CD4-positive, alpha-beta T cell treated with Interferon alpha-2 for 1 hour (primary cell): ENCODE results near the gene MT1A.
"Not testable (repeated sequence)": the region's sequence is repeated elsewhere in the genome, so short reads cannot be mapped to it uniquely, and the experiment has no call there.

ENCODE experiments used
- DNase-seq, 2 donors: peaks; one replicate each; pipeline ENCODE4 v3.0.0-alpha.2; 2020 to 2022

Gene MT1A

DNA sequence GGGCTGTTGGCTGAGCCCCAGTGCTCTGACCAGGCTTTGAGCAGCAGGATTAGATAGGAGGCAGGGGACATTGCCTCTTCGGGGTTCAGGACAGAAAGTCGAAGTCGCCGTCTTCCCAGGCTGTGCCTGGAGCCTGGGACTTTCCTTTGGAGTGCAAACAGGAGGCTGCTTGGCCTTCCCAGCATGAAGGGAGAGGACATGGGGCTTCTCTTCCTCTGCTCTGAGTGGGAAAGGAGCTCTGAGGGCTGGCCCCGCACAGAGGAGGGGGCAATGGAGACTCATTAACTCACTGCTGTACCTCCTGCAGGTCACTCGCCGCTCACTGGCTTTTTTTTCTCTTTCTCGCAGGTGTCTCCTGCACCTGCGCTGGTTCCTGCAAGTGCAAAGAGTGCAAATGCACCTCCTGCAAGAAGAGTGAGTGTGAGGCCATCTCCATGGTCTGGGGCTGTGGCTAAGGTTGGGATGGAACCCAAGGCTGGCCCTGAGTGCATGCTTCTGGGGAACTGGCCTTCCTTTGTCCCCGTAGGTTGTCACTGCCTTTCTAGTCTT, 19.9 kb downstream of the MT1A start:
- no peak for DNase-seq

DNA sequence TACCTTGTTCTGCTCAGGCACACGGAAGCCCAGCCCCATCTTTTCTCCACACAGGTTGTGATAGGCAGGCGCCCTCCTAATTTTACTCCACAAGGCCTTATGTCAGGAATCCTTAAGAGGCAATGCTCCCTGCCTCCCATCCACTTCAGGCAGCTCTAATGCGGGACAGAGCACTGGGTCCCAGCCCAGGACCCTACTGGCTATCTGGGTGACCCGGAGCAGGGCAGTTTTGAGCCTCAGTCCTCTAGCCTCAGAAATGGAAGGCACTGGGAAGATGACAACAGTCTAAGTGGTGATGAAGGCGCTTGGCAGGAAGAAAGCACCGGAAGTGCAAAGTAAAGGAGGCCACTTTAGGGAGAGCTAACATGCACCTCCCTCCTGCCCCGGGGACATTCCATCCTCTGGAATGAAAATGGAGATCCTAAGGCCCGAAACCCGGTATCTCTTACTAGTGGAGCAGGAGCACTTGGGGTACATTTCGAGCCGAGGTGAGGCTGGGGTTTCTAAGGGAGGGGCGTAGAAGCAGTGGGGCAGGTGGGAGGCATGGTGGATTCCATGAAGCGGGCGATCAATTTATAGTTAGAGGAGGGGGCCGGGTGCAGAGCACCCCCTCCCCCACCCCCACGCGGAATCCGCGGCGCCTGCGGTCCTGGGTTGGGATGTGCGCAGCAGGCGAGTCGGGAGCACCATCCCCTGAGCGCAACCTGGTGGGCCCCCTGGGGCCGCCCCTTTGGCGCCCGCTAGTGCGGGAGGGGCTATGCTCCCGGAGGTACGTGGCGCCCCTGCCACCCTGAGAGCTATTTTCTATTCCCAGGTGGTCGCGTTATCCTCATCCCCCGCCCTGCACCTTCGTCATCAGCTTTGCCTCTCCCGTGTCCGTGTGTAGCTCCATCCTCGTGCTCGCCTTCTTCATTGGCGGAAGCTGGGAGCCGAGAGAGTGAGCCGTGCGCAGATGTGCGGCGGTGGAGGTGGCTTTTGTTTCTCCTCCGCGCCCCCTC, 24.2 kb downstream of the MT1A start:
- peak in 1 of 2 donors; percentile 29 for DNase-seq

GRCh38 chr16:56664506-56664905, 26.0 kb downstream of the MT1A start:
- no peak for DNase-seq

DNA sequence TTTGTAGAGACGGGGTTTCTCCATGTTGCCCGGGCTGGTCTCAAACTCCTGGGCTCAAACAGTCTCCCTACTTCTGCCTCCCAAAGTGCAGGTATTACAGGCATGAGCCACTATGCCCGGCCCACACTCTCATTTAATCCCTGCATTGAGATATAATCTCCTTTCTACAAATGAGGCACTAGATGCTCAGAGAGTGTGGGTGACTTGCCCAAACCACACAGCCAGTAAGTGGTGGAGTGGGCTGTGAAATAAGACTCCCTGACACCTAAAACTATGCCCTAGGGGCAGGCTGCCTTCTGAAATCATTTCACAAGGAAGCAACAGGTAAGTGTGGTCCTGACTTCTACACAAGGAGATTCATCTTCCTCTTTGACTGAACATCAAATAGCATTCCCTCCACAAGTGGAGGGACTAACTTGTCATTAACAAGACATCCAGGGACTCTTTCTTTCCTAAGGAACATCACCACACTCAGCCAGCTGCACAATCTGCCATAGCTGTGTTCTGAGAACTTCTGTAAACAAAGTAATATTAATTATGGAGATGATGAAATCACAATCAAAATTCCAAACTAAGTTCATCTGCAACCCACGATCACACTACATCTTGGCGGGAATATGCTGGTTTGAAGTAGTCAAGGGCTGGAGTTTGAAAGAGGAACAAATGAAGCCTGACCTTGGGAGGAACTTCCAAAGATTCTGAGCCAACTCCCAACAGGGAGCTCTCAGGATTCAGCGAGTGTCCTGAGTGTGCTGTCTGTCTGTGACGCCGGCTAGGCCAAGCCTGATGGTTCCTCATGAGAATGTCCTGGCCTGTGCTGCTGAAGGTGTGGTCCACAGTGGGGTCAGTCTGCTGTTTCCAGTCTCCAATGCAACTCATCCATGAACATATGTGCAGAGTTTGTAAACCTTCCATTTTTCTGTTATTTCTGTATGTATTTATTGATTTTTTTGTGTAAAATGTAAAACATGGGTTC, 27.1 kb downstream of the MT1A start:
- DNase-seq = not testable (repeated sequence)

GRCh38 chr16:56667581-56668571, 29.4 kb downstream of the MT1A start, which contains the start of gene MT1G:
Gene MT1G (minus strand): TSS chr16:56668065. CDS start chr16:56667993, 72 bp downstream.
- peak in 1 of 2 donors; percentile 17 for DNase-seq

- no peak for DNase-seq
Observed at GRCh38 chr16:56669005-56669839, 30.8 kb downstream of the MT1A start, which contains the start of gene MT1H. Gene MT1H (plus strand): TSS chr16:56669814. CDS start chr16:56669885, 71 bp downstream.

- no peak for DNase-seq
Observed at GRCh38 chr16:56669840-56670619, 31.6 kb downstream of the MT1A start.

- no peak for DNase-seq
Observed at GRCh38 chr16:56670620-56670934, 32.1 kb downstream of the MT1A start.

GRCh38 chr16:56671691-56672090, 33.2 kb downstream of the MT1A start:
- not testable (repeated sequence) for DNase-seq

DNA sequence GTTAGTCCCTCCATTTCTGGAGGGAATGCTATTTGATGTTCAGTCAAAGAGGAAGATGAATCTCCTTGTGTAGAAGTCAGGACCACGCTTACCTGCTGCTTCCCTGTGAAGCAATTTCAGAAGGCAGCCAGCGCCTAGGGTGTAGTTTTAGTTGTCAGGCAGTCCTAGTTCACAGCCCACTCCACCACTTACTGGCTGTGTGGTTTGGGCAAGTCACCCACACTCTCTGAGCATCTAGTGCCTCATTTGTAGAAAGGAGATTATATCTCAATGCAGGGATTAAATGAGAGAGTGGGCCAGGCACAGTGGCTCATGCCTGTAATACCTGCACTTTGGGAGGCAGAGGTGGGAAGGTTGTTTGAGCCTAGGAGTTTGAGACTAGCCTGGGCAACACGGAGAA, 33.7 kb downstream of the MT1A start:
- not testable (repeated sequence) for DNase-seq

- no peak for DNase-seq
Observed at GRCh38 chr16:56672761-56673536, 34.5 kb downstream of the MT1A start.

DNA sequence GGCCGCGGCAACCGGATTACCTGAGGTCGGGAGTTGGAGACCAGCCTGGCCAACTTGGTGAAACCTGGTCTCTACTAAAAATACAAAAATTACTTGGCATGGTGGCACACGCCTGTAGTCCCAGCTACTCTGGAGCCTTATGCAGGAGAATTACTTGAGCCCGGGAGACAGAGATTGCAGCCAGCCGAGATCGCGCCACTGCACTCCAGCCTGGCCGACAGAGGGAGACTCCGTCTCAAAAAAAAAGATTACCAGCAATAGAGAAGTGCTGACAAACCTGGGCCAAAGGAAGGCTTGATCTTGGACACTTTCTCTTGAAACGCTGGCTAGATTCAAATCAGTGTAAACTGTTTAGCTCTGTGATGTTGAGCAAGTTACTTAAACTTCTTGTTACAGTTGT, 35.5 kb downstream of the MT1A start:
- peak; percentile 12 to 36 for DNase-seq

DNA sequence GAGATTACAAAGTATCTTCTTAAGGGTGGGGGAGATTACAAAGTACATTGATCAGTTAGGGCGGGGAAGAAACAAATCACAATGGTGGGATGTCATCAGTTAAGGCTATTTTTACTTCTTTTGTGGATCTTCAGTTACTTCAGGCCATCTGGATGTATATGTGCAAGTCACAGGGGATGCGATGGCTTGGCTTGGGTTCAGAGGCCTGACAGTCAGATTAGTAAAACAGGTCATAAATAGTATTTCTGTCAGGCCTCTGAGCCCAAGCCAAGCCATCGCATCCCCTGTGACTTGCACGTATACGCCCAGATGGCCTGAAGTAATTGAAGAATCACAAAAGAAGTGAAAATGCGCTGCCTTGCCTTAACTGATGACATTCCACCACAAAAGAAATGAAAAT, 36.1 kb downstream of the MT1A start:
- DNase-seq = not testable (repeated sequence)

- peak; percentile 32 to 51 for DNase-seq
Observed at GRCh38 chr16:56675685-56676210, 37.3 kb downstream of the MT1A start.

GRCh38 chr16:56677474-56677873, 39.0 kb downstream of the MT1A start:
- DNase-seq = no peak

- DNase-seq = no peak
Observed at GRCh38 chr16:56679078-56679730, 40.7 kb downstream of the MT1A start.

GRCh38 chr16:56679818-56680217, 41.4 kb downstream of the MT1A start:
- no peak for DNase-seq
